ENCODE results near the gene ITPK1.
"Not testable (repeated sequence)": the region's sequence is repeated elsewhere in the genome, so short reads cannot be mapped to it uniquely, and the experiment has no call there.

The ITPK1 gene

GRCh38 chr14:93132472-93133065 is 16.8 kb upstream of the ITPK1 start:
- FAIRE-seq (peak; percentile 36), DNase-seq (ENCODE audit: insufficient read length, low spot score) (peak; percentile 40)

GRCh38 chr14:93131257-93131820 is 15.6 kb upstream of the ITPK1 start:
- FAIRE-seq; DNase-seq (ENCODE audit: insufficient read length, low spot score): not testable (repeated sequence)

GRCh38 chr14:93128725-93129459 is 13.2 kb upstream of the ITPK1 start:
- DNase-seq (ENCODE audit: insufficient read length, low spot score) (no peak), FAIRE-seq (no peak)

GRCh38 chr14:93126111-93126510 is 10.4 kb upstream of the ITPK1 start:
- DNase-seq (ENCODE audit: insufficient read length, low spot score) (no peak), FAIRE-seq (no peak)

GRCh38 chr14:93122826-93123225 is 7.1 kb upstream of the ITPK1 start:
- FAIRE-seq, result no peak

GRCh38 chr14:93121030-93121834 is 5.5 kb upstream of the ITPK1 start:
- FAIRE-seq (no peak), DNase-seq (ENCODE audit: insufficient read length, low spot score) (no peak)

More at GRCh38 chr14:93122826-93123225, 7.1 kb upstream of the ITPK1 start:
- DNase-seq (ENCODE audit: insufficient read length, low spot score), result no peak

GRCh38 chr14:93120517-93120916 is 4.8 kb upstream of the ITPK1 start:
- DNase-seq (ENCODE audit: insufficient read length, low spot score) (no peak), FAIRE-seq (no peak)

GRCh38 chr14:93116676-93117200 is 1.0 kb upstream of the ITPK1 start:
- FAIRE-seq (no peak), DNase-seq (ENCODE audit: insufficient read length, low spot score) (no peak)

GRCh38 chr14:93115069-93115820 is 480 bp downstream of the ITPK1 start:
- FAIRE-seq, result peak; percentile 95
- peak; percentile 71 for DNase-seq (ENCODE audit: insufficient read length, low spot score)

- no peak for DNase-seq (ENCODE audit: insufficient read length, low spot score)
- no peak for FAIRE-seq
Measured at GRCh38 chr14:93114713-93115068, 1.0 kb downstream of the ITPK1 start.

- DNase-seq (ENCODE audit: insufficient read length, low spot score), result no peak
- FAIRE-seq, result no peak
Measured at GRCh38 chr14:93114068-93114710, 1.5 kb downstream of the ITPK1 start.

GRCh38 chr14:93113678-93114067 is 2.1 kb downstream of the ITPK1 start:
- no peak for FAIRE-seq
- DNase-seq (ENCODE audit: insufficient read length, low spot score), result no peak

- FAIRE-seq (no peak), DNase-seq (ENCODE audit: insufficient read length, low spot score) (peak; percentile 62)
Measured at GRCh38 chr14:93112891-93113677, 2.6 kb downstream of the ITPK1 start.

GRCh38 chr14:93111541-93111940 is 4.2 kb downstream of the ITPK1 start:
- DNase-seq (ENCODE audit: insufficient read length, low spot score); FAIRE-seq: not testable (repeated sequence)

- FAIRE-seq (no peak), DNase-seq (ENCODE audit: insufficient read length, low spot score) (no peak)
Measured at GRCh38 chr14:93110856-93111419, 4.8 kb downstream of the ITPK1 start.

- DNase-seq (ENCODE audit: insufficient read length, low spot score) (no peak), FAIRE-seq (no peak)
Measured at GRCh38 chr14:93109572-93110481, 5.9 kb downstream of the ITPK1 start.

- FAIRE-seq, result no peak
- no peak for DNase-seq (ENCODE audit: insufficient read length, low spot score)
Measured at GRCh38 chr14:93108105-93108504, 7.6 kb downstream of the ITPK1 start.

GRCh38 chr14:93107453-93107852 is 8.3 kb downstream of the ITPK1 start:
- FAIRE-seq (no peak), DNase-seq (ENCODE audit: insufficient read length, low spot score) (no peak)
